DMS79 (cell line): ENCODE measurements around the gene C3AR1.
"Not testable (repeated sequence)": the region's sequence is repeated elsewhere in the genome, so short reads cannot be mapped to it uniquely, and the experiment has no call there.

ENCODE experiments used
- DNase-seq: peaks from one replicate; lab custom pipeline; 2025; lab: John Stamatoyannopoulos, UW

Gene C3AR1

DNA sequence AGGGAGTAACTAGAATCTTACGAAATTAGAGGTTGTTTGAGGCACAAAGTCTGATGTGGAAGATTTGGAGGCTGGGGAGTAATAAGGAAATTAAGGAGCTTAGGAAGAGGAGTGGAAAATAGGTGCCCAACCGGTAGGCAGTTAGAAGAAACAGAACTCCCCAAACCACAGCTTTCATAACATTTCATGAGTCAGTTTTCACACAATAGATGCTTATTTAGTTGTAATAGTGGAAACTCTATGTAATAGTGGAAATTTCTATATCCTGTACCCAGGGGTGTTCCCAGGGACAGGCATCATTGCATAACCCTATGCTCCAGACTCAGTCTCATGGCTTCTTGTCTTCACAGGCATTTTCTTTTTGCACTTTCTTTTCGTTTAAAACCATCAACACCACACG, 8.3 kb downstream of the C3AR1 start:
- DNase-seq: no peak

- DNase-seq: no peak
These were observed 8.9 kb downstream of the C3AR1 start for GRCh38 chr12:8057306-8057705.

DNA sequence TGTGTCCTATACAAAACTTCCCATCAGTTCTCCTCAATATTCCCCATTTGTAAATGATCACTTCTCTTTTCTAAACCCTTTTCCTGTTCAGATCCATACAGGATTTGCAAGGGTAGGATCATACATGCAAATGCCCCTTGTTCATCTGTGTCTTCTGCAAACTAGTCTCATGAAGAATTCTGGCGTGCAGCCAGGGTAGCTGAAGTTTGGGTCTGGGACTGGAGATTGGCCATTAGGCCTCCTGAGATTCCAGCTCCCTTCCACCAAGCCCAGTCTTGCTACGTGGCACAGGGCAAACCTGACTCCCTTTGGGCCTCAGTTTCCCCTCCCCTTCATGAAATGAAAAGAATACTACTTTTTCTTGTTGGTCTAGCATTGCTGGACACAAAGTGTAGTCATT, 11.3 kb downstream of the C3AR1 start:
- no peak for DNase-seq

- DNase-seq: no peak
These were observed 13.5 kb downstream of the C3AR1 start for GRCh38 chr12:8052679-8053078.

GRCh38 chr12:8050600-8051250, 15.4 kb downstream of the C3AR1 start:
- DNase-seq: no peak

- DNase-seq: no peak
These were observed 17.3 kb downstream of the C3AR1 start for GRCh38 chr12:8048906-8049305.

- no peak for DNase-seq
These were observed 18.3 kb downstream of the C3AR1 start for GRCh38 chr12:8047842-8048241.

GRCh38 chr12:8045952-8046944, 19.9 kb downstream of the C3AR1 start:
- no peak for DNase-seq

- no peak for DNase-seq
These were observed 25.4 kb downstream of the C3AR1 start for GRCh38 chr12:8040791-8041190.

DNA sequence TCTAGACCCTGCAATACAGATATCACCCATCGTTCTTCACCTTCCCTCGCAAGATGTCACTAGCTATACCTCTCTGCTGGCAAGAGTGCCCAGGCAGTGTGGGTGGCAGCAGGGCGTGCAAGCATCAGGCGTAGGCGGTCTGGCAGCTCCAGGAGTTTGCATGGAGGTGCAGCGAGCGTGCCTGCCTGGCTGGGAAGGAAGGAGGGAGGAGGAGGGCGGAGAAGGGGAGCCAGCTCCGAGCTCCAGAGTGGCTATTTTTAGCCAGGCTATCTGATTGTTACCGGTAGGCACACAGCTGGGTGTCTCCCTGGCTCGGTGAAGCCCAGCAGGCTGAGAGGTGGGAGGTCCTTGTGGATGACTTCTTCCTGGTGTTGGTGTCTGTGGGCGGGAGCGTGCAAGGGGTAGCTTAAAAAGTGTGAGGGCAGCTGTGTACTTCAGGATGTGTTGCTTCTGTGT, 27.5 kb downstream of the C3AR1 start:
- DNase-seq: peak; percentile 56

DNA sequence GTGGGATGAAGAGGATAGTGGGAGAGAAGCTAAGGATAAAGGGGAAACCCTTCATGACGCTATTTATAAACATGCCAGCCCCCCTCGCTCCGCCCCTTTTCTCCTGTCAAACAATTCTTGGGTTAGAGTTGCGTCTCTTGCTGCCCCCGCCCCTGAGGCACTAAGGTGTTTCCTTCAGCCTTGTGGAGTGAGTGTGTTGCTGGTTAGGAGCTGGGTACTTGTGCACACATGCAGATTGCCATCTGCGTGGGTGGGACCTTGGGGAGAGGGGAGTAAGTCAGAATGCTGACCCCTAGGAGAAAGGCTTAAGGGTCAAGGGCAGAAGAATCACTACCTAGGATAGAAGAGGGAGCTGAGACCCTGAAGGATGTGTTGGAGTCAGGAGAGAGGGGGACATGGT, 28.2 kb downstream of the C3AR1 start:
- DNase-seq: no peak

DNA sequence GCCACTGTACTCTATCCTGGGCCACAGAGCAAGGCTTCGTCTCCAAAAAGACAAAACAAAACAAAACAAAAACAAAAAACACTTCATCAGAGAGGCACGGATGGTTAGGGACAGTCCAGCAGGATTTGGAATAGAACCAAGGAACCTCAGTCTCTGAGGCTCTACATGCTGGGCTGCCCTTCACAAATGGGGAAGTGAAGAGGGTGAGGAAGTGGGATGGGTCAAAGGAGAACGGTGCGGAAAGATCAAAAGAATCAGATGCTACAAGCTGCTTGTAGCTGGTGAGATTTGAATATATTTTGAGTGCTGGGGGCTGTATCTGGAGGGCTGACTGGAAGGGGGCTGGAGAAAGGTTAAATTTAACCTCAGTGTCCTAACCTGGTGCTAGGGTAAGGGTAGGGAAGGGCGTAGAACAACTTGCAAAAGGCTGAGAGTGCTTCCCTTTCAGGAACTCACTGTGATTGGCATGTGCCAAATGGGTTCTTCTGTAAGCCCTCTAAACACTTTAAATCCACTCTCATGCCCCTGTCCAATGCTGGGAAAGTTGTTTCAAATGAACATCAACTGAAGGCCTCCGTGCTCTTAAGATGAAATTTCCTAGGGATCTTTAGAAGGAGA, 29.0 kb downstream of the C3AR1 start:
- no peak for DNase-seq

DNA sequence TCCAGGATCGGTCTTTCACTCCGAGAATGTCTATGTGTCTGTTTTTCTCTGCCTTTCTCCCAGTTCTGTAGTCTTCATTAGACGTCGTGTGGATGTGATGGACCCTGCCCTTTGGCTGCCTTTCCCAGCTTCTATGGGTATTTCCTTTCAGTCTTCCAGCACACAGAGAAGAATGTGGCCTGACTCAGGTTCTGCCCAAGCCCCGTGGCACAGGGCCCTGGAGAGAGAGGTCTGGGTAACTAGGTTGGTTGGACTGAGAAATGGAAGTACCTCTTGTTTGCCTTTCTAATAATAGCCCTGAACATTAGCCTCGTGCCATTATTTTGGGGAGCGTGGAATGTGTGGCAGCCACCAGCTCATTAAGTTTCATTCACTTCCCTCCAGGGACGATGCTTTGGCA, 29.8 kb downstream of the C3AR1 start:
- no peak for DNase-seq

GRCh38 chr12:8035440-8036010, 30.6 kb downstream of the C3AR1 start:
- no peak for DNase-seq

- DNase-seq: no peak
These were observed 31.4 kb downstream of the C3AR1 start for GRCh38 chr12:8034802-8035201.

DNA sequence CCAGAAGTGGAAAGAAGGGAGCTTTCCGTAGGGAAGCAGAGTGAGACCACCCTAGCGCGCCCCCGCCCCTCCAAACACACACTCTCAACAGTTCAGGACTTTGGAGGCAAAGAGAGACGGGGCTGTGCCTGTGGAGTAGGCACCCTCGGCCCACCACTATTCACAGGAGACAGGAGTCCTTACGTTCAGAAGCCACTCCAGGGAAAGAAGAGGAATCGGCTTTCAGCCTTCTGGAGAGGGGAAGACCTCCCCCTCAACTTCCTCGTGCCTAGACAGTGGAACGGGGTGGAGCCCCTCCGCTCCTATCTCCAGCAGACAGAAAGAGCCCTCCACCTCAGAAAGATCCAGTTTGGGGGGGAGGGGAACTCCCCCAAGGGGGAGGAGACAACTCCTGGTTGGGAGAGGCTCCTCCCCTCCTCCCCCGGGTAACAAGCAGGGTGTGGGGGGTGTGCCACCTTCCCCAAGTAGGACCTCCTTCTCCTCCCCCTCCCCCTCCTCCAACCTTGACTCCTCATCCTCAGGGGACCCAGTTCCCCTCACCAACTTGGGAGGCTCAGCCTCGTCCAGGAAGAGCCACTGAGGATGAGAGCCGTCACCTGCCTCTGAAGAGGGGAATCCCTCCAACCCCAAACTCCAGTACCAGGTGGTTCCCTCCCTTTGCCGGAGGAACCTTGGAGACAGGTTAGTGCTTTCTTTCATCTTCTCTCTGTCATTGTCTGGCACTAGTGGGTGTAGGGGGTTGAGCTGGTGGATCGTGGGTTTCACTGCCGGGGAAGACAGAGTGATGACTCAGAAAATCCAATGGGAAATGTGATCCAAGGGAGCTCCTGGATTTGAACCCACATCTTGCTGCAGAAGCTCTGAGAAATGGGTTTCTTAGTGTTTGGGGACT, 32.8 kb downstream of the C3AR1 start:
- DNase-seq: no peak

DNA sequence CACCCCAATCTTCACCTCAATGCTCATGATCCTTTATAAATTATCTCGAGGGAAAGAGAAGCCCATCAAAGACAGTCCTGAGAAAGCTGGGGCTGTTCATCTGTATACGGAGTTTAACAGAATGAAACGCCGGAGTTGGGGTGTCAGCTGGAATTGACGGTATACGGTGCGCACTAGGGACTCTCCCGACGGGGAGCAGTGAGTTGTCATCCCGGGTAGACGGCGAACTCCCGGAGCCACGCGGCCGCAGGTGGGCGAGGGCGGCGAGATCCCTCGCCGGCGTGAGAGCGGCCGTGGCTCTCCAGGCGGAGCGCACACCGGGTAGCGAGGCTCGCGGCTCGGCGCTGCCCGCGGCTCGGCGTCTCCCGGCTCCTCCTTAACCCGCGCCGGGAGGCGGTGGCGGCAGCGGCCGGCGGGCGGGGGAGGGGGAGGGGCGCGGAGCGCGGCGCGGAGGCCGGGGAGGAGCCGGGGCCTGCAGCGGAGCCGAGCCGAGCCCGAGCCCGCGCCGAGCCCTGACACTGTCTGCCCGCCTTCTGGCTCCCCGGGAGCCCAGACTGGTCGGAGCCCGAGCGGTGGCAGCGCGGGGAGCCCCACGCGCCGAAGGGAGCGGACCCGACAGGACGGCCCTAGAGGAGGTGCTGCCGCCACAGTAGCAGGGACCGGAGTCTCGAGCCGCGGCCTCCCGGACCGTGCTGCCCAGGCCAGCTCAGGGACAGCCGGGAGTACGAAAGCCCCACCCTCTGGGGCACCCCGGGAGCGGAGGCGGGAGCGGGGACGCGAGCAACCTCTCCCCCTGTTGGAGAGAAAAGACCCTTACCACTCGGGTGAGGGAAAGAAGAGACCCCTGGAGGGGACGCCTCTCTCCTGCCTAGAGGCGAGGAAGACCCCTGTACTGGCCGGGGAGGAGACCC, 33.7 kb downstream of the C3AR1 start, which contains the start of gene FOXJ2:
Gene FOXJ2 (plus strand): TSS at position 475 of the 911 bp plus-strand sequence. CDS start 7,117 bp downstream, outside the sequence.
- no peak for DNase-seq

DNA sequence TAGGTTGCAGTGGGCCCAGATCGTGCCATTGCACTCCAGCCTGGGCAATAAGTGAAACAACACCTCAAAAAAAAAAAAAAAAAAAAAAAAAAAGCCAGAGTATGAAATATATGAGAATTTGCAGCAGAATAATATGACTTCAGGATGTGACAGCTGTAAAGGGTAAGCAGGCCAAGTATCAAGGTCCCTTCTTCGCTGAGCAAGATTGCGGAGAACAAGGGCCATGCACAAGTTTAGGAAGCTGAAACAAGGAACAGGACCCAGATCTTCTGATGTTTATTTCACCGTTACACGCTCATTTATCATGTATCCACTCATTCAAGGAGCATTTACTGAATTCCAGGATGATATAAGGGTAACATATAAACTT, 34.3 kb downstream of the C3AR1 start:
- DNase-seq: no peak

GRCh38 chr12:8031017-8031416, 35.1 kb downstream of the C3AR1 start:
- DNase-seq: not testable (repeated sequence)

DNA sequence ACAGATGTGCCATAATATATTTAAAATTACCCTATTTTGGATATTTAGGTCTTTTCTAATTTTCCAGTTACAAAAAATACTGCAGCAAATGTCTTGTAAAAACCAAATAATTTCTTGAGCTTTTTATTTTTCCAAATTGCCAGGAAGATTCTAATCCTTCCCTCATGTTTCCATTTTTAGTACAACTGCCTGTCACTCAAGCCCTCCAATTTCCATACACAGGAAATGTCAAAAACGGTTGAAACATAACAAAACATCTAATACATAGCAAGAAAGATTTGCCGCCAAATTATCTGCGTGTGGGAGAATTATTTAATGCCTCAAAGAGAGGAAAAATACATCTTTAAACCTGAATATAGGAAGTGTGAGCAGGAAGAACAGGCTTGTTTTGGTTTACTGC, 36.0 kb downstream of the C3AR1 start:
- no peak for DNase-seq
